Osteoblast (primary cell): ENCODE data around the gene EFCAB5. TPM values are rescaled to one million over a fixed set of nuclear protein-coding genes. Genes with fewer than 3 reads are reported as not detected.

Experiments
- DNase-seq: peaks from one replicate; pipeline ENCODE4 v3.0.0; 2011; ENCODE audit warnings: low spot score, mixed read lengths; ENCODE audit not compliant: insufficient read length; ENCODE audit errors: missing footprints
- H2AFZ ChIP-seq: 2 replicates; pipeline ENCODE4 v1.6.0; 2011; ENCODE audit warnings: mild to moderate bottlenecking, low read length
- H3K27ac ChIP-seq: 2 replicates; pipeline ENCODE4 v1.5.1; 2011; ENCODE audit warnings: mild to moderate bottlenecking, low read depth, low read length, moderate library complexity
- H3K27me3 ChIP-seq: 2 replicates; pipeline ENCODE4 v1.6.0; 2012; ENCODE audit warnings: mild to moderate bottlenecking, control low read depth, inconsistent platforms, low read length, moderate library complexity; ENCODE audit not compliant: insufficient read depth
- H3K36me3 ChIP-seq: 2 replicates; pipeline ENCODE4 v1.5.1; 2011; ENCODE audit warnings: mild to moderate bottlenecking, low read length, control low read depth, moderate library complexity; ENCODE audit not compliant: insufficient read depth
- H3K4me1 ChIP-seq: 2 replicates; pipeline ENCODE4 v1.5.1; 2011; ENCODE audit warnings: mild to moderate bottlenecking, low read length, control low read depth, moderate library complexity; ENCODE audit not compliant: insufficient read depth
- H3K4me2 ChIP-seq: 2 replicates; pipeline ENCODE4 v1.6.0; 2011; ENCODE audit warnings: mild to moderate bottlenecking, low read length; ENCODE audit not compliant: insufficient read depth
- H3K4me3 ChIP-seq: fragments of 200-600 bp; sonication (generic); 3 replicates; pipeline ENCODE4 v1.5.1; 2012; ENCODE audit warnings: mild to moderate bottlenecking, low read length, inconsistent platforms; ENCODE audit not compliant: insufficient read depth
- H3K79me2 ChIP-seq: 2 replicates; pipeline ENCODE4 v1.6.0; 2012; ENCODE audit warnings: mild to moderate bottlenecking, low read length, control low read depth, inconsistent platforms; ENCODE audit not compliant: insufficient read depth
- H3K9me3 ChIP-seq: 2 replicates; pipeline ENCODE4 v1.5.1; 2011; ENCODE audit warnings: low read depth, low read length, control low read depth
- H4K20me1 ChIP-seq: 2 replicates; pipeline ENCODE4 v1.6.0; 2012; ENCODE audit warnings: mild to moderate bottlenecking, low read length, control low read depth; ENCODE audit not compliant: insufficient read depth
- CTCF ChIP-seq: IDR thresholded peaks from 2 replicates; pipeline ENCODE4 v1.5.1; 2011; ENCODE audit warnings: mild to moderate bottlenecking, low read depth, low read length, moderate library complexity; ENCODE audit errors: extremely low read depth
- small RNA-seq: library from RNA; depleted of rRNA; stranded (forward); fragments of <200 nt; gene quantifications from one replicate; pipeline ENCODE3, GENCODE V24; 2012
- total RNA-seq: library from RNA; depleted of rRNA; stranded (reverse); fragments of >200 nt; gene quantifications from 2 replicates; pipeline ENCODE4 v1.2.3, GENCODE V29; 2012

Gene EFCAB5
- total RNA-seq, 1 donor: 0.36 TPM

DNA sequence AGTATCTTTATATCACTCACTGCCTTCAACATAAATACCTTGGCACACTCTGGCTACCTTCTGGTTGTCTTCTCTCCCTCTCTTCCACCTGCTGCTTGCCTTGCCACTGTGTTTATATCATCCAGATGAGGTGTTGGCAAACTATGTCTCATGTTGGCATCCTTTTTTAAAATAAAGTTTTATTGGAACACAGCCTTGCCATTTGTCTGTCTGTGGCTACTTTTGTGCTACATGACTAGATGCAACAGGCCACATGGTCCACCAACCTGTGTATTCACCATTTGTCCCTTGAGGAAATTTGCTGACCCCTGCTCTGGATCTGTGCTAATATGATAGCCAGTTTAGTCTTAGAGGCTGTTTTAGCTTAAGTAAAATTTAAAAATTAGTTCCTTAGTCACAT, 212.0 kb downstream of the EFCAB5 start:
- H3K36me3 ChIP-seq: peaks cover 17% of the 10 kb centered on the region
- no peak for TF ChIP-seq CTCF
- peaks cover 88% of the 10 kb centered on the region for H3K79me2 ChIP-seq
- no peak overlapping the region for H3K4me2 ChIP-seq
- peaks cover 21% of the 10 kb centered on the region for H4K20me1 ChIP-seq
- DNase-seq: no peak
- H3K27me3 ChIP-seq: no peaks in the 10 kb centered on the region
- H3K9me3 ChIP-seq: no peaks in the 10 kb centered on the region
- no peak overlapping the region for H3K4me3 ChIP-seq
- H3K4me1 ChIP-seq: no peaks in the 10 kb centered on the region
- H2AFZ ChIP-seq: no peak overlapping the region
- H3K27ac ChIP-seq: no peak overlapping the region

DNA sequence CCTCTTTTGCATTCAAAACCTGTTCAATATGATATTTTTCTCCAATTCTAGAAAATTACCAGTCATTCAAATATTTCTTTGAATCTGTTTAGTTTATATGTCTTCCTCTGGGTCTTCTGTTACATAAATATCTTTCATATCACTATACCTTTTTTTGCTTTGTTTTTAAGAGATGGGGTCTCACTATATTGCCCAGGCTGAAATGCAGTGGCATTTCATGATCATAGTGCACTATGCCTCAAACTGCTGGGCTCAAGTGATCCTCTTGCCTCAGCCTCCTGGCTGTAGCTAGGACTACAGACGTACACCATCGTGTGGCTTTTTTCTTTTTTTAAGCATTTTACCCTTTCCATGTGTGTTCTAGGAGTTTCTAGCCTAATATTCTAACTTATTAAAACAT, 214.0 kb downstream of the EFCAB5 start:
- DNase-seq: no peak
- Histone ChIP-seq H3K9me3 (no peaks in the 10 kb centered on the region), H2AFZ (no peak overlapping the region), H3K79me2 (peaks cover 94% of the 10 kb centered on the region), H3K4me3 (no peak overlapping the region), H3K27ac (no peak overlapping the region), H3K36me3 (peaks cover 24% of the 10 kb centered on the region), H3K4me1 (no peaks in the 10 kb centered on the region), H4K20me1 (peaks cover 21% of the 10 kb centered on the region), H3K27me3 (no peaks in the 10 kb centered on the region), H3K4me2 (no peak overlapping the region)
- TF ChIP-seq CTCF: no peak

Small RNA genes within 50 kb of the gene (small RNA-seq; reads per million reads assigned to genes)
- gene AC104984.5 (not detected), gene RNY4P13 (not detected)

Other genes with a start within 250 kb of the EFCAB5 start
- gene SSH2, start 11.4 kb upstream of the EFCAB5 start, total RNA-seq: 13.0 and 14.4 TPM in 2 replicates
- 11.2 and 12.7 TPM in 2 replicates for gene NSRP1, start 175.2 kb downstream of the EFCAB5 start, total RNA-seq